HG03558 (cell line): Measurements from ENCODE around the gene SERPING1.

Experiments
- ATAC-seq: cut with Tn5 transposase; IDR thresholded peaks from one replicate; pipeline ENCODE4 v1.9.1; 2021; ENCODE audit warnings: moderate number of reproducible peaks; ENCODE audit not compliant: unreplicated experiment; ENCODE audit errors: extremely low read depth

The SERPING1 gene

GRCh38 chr11:57596266-57596885 lies 1.1 kb upstream of the SERPING1 start:
- ATAC-seq = no peak

GRCh38 chr11:57597916-57598830 lies 688 bp downstream of the SERPING1 start:
- no peak for ATAC-seq

- ATAC-seq = no peak
Observed at GRCh38 chr11:57598831-57599155, 1.3 kb downstream of the SERPING1 start.

GRCh38 chr11:57599381-57599780 lies 1.9 kb downstream of the SERPING1 start:
- ATAC-seq = no peak

GRCh38 chr11:57601297-57601696 lies 3.8 kb downstream of the SERPING1 start:
- ATAC-seq = no peak

- no peak for ATAC-seq
Observed at GRCh38 chr11:57604296-57605027, 7.0 kb downstream of the SERPING1 start.

GRCh38 chr11:57605028-57605420 lies 7.5 kb downstream of the SERPING1 start:
- ATAC-seq = no peak

GRCh38 chr11:57610170-57610569 lies 12.7 kb downstream of the SERPING1 start:
- ATAC-seq = no peak

GRCh38 chr11:57614234-57614772 lies 16.8 kb downstream of the SERPING1 start:
- ATAC-seq = no peak

- ATAC-seq = no peak
Observed at GRCh38 chr11:57615308-57615707, 17.8 kb downstream of the SERPING1 start.

- no peak for ATAC-seq
Observed at GRCh38 chr11:57616595-57616994, 19.1 kb downstream of the SERPING1 start.

- no peak for ATAC-seq
Observed at GRCh38 chr11:57618438-57618837, 21.0 kb downstream of the SERPING1 start.

- no peak for ATAC-seq
Observed at GRCh38 chr11:57619331-57619730, 21.8 kb downstream of the SERPING1 start.

- no peak for ATAC-seq
Observed at GRCh38 chr11:57620467-57620866, 23.0 kb downstream of the SERPING1 start.

GRCh38 chr11:57622263-57622662 lies 24.8 kb downstream of the SERPING1 start:
- ATAC-seq = no peak

GRCh38 chr11:57624864-57625263 lies 27.4 kb downstream of the SERPING1 start:
- ATAC-seq = no peak

- no peak for ATAC-seq
Observed at GRCh38 chr11:57626895-57627294, 29.4 kb downstream of the SERPING1 start.

- no peak for ATAC-seq
Observed at GRCh38 chr11:57630171-57630570, 32.7 kb downstream of the SERPING1 start.

GRCh38 chr11:57632116-57632515 lies 34.6 kb downstream of the SERPING1 start:
- ATAC-seq = no peak

GRCh38 chr11:57633394-57634070 lies 36.0 kb downstream of the SERPING1 start:
- no peak for ATAC-seq
